HG02798 (cell line): ENCODE data around the gene C3orf18.

ENCODE experiments used
- ATAC-seq: cut with Tn5 transposase; IDR thresholded peaks from one replicate; pipeline ENCODE4 v1.9.1; 2021; ENCODE audit warnings: mild to moderate bottlenecking; ENCODE audit not compliant: unreplicated experiment, poor library complexity

C3orf18 gene

GRCh38 chr3:50552598-50552997 is 14.9 kb downstream of the C3orf18 start:
- no peak for ATAC-seq

GRCh38 chr3:50551681-50552435 is 15.7 kb downstream of the C3orf18 start:
- ATAC-seq = no peak

GRCh38 chr3:50551054-50551659 is 16.4 kb downstream of the C3orf18 start:
- ATAC-seq = no peak

- ATAC-seq = no peak
Measured at GRCh38 chr3:50550079-50550736, 17.3 kb downstream of the C3orf18 start.

GRCh38 chr3:50549226-50549625 is 18.3 kb downstream of the C3orf18 start:
- no peak for ATAC-seq

- ATAC-seq = no peak
Measured at GRCh38 chr3:50545781-50546180, 21.8 kb downstream of the C3orf18 start.

- ATAC-seq = no peak
Measured at GRCh38 chr3:50542177-50543034, 25.1 kb downstream of the C3orf18 start.

GRCh38 chr3:50539356-50540286 is 27.9 kb downstream of the C3orf18 start:
- no peak for ATAC-seq

GRCh38 chr3:50537421-50538129 is 30.0 kb downstream of the C3orf18 start:
- no peak for ATAC-seq

- ATAC-seq = no peak
Measured at GRCh38 chr3:50536471-50537180, 30.9 kb downstream of the C3orf18 start.

GRCh38 chr3:50534681-50535330 is 32.7 kb downstream of the C3orf18 start:
- ATAC-seq = no peak

- ATAC-seq = no peak
Measured at GRCh38 chr3:50533807-50534461, 33.6 kb downstream of the C3orf18 start.

GRCh38 chr3:50533316-50533715 is 34.2 kb downstream of the C3orf18 start:
- no peak for ATAC-seq

GRCh38 chr3:50532062-50532705 is 35.4 kb downstream of the C3orf18 start:
- ATAC-seq = no peak

- ATAC-seq = no peak
Measured at GRCh38 chr3:50531201-50531600, 36.3 kb downstream of the C3orf18 start.

GRCh38 chr3:50530001-50530970 is 37.3 kb downstream of the C3orf18 start:
- no peak for ATAC-seq
